HG03469 (cell line): ENCODE measurements around the gene SYT7.

Experiments used
- ATAC-seq: cut with Tn5 transposase; IDR thresholded peaks from one replicate; pipeline ENCODE4 v1.9.1; 2021; ENCODE audit warnings: mild to moderate bottlenecking, moderate library complexity, moderate number of reproducible peaks; ENCODE audit not compliant: unreplicated experiment

The SYT7 gene

GRCh38 chr11:61609000-61609979 is 28.4 kb upstream of the SYT7 start:
- ATAC-seq: no peak

- no peak for ATAC-seq
Measured at GRCh38 chr11:61607920-61608599, 27.2 kb upstream of the SYT7 start.

- ATAC-seq: no peak
Measured at GRCh38 chr11:61607426-61607825, 26.6 kb upstream of the SYT7 start.

GRCh38 chr11:61603667-61604066 is 22.8 kb upstream of the SYT7 start:
- no peak for ATAC-seq

GRCh38 chr11:61602775-61603569 is 22.1 kb upstream of the SYT7 start:
- ATAC-seq: no peak

- no peak for ATAC-seq
Measured at GRCh38 chr11:61601512-61601911, 20.6 kb upstream of the SYT7 start.

GRCh38 chr11:61599968-61600710 is 19.3 kb upstream of the SYT7 start:
- ATAC-seq: no peak

- ATAC-seq: no peak
Measured at GRCh38 chr11:61598886-61599868, 18.3 kb upstream of the SYT7 start.

GRCh38 chr11:61598374-61598773 is 17.5 kb upstream of the SYT7 start:
- no peak for ATAC-seq

GRCh38 chr11:61596990-61597389 is 16.1 kb upstream of the SYT7 start:
- ATAC-seq: no peak

GRCh38 chr11:61596542-61596941 is 15.7 kb upstream of the SYT7 start:
- no peak for ATAC-seq

GRCh38 chr11:61594907-61595257 is 14.0 kb upstream of the SYT7 start:
- no peak for ATAC-seq

- no peak for ATAC-seq
Measured at GRCh38 chr11:61593151-61593550, 12.3 kb upstream of the SYT7 start.

GRCh38 chr11:61592176-61592575 is 11.3 kb upstream of the SYT7 start:
- no peak for ATAC-seq

GRCh38 chr11:61589961-61590360 is 9.1 kb upstream of the SYT7 start:
- no peak for ATAC-seq

GRCh38 chr11:61588728-61589191 is 7.9 kb upstream of the SYT7 start:
- ATAC-seq: no peak

- no peak for ATAC-seq
Measured at GRCh38 chr11:61587951-61588727, 7.3 kb upstream of the SYT7 start.

GRCh38 chr11:61587541-61587941 is 6.7 kb upstream of the SYT7 start:
- ATAC-seq: no peak
